Measurements from ENCODE around the gene ZEB2. TPM values are rescaled to one million over a fixed set of nuclear protein-coding genes. Genes with fewer than 3 reads are reported as not detected.

The ZEB2 gene
- total and polyA plus RNA-seq, 7 donors, result 8.1 to 70.6 (median 51.0) TPM

DNA sequence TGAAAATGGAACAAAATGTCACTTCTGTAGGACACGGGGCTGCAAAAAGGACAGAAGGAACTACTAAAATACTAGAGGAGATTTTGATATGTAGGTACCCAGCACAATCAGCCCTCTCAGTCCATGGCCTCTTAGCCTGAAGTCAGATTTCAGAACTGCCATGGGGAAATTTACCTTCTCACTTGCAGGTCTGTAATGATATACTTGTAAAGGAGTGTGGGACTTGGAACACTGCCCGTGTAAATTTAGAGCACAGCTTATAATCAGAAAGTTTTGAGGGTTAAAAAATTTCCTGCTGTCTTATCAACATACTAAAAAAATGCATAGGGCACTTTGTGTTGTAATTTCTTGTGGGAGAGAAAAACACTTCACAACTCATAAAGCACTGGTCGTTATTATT lies 60.6 kb downstream of the ZEB2 start:
- Histone ChIP-seq H3K4me3 (no peak overlapping the region), H3K36me3 (no peaks in the 10 kb centered on the region), H3K27ac (peak overlapping the region in 2 of 4 donors; percentile 27 to 28), H3K4me1 (peaks cover 0 to 14% (median 8%) of the 10 kb centered on the region in 4 donors), H3K9me3 (no peaks in the 10 kb centered on the region), H3K27me3 (no peaks in the 10 kb centered on the region)
- no peak for DNase-seq
- TF ChIP-seq, protein P1, sequence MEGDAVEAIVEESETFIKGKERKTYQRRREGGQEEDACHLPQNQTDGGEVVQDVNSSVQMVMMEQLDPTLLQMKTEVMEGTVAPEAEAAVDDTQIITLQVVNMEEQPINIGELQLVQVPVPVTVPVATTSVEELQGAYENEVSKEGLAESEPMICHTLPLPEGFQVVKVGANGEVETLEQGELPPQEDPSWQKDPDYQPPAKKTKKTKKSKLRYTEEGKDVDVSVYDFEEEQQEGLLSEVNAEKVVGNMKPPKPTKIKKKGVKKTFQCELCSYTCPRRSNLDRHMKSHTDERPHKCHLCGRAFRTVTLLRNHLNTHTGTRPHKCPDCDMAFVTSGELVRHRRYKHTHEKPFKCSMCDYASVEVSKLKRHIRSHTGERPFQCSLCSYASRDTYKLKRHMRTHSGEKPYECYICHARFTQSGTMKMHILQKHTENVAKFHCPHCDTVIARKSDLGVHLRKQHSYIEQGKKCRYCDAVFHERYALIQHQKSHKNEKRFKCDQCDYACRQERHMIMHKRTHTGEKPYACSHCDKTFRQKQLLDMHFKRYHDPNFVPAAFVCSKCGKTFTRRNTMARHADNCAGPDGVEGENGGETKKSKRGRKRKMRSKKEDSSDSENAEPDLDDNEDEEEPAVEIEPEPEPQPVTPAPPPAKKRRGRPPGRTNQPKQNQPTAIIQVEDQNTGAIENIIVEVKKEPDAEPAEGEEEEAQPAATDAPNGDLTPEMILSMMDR (IDR thresholded peaks at IDR 0.05), result no peak
- no peak for TF ChIP-seq POLR2A (IDR thresholded peaks at IDR 0.05)
- no peak for TF ChIP-seq POLR2AphosphoS5 (IDR thresholded peaks at IDR 0.05)
- no peak for TF ChIP-seq EP300 (IDR thresholded peaks at IDR 0.05)
- 9 to 26% methylated on average over 3 of the region's 3 CpGs for WGBS, 2 donors
- intact Hi-C loops (cut with DNase I), result no loop called here

DNA sequence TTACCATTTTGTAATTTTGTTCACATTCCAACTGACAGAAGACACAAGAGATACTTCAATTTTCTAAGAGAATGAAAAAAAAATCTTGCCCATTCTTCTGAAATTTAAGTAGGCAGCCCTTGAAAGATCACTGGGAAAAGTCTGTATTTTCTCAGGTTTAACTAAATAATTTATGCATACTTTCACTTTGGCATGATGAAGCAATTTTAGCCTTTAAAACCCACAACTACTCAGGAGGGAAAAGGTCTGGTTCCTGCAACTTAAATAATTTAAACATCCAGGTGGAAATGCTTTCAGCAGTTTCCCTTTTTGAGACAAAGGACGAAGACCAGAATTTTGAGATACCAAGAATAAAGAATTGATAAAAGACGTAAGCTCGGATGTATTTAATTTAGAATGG lies 61.4 kb downstream of the ZEB2 start:
- TF ChIP-seq EP300 (IDR thresholded peaks at IDR 0.05) (no peak), POLR2A (IDR thresholded peaks at IDR 0.05) (no peak), POLR2AphosphoS5 (IDR thresholded peaks at IDR 0.05) (no peak)
- TF ChIP-seq, protein P1 (IDR thresholded peaks at IDR 0.05), result no peak
- no peaks in the 10 kb centered on the region for H3K9me3 ChIP-seq
- H3K36me3 ChIP-seq, result no peaks in the 10 kb centered on the region
- no peaks in the 10 kb centered on the region for H3K27me3 ChIP-seq
- H3K4me3 ChIP-seq, result no peak overlapping the region
- WGBS, 2 donors, result 60 to 81% methylated on average over 3 of the region's 3 CpGs
- no peak overlapping the region for H3K27ac ChIP-seq
- DNase-seq, result no peak
- H3K4me1 ChIP-seq, result peaks cover 0 to 14% (median 10%) of the 10 kb centered on the region in 4 donors
- intact Hi-C loops (cut with DNase I), result no loop called here

DNA sequence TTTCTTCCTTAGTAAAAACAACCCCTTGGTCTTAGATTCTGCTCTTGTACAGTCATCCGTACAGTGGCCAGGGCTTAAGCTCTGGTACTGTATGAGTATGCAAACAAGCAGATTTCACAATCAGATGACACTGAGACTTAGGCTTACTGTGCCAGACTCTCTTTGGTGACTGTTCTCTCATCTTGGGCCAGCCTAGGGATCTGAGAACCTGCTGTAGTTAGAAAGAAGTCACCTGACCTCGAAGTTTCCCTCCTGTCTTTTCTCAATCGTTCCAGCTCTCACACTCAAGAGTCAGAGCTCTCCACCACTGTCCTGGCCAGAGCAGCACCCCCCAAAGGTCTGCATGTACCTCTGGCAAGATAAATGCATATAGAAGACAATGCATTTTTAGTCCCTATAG lies 63.2 kb downstream of the ZEB2 start:
- Histone ChIP-seq H3K36me3 (no peaks in the 10 kb centered on the region), H3K27me3 (no peaks in the 10 kb centered on the region), H3K9me3 (no peaks in the 10 kb centered on the region), H3K4me3 (no peak overlapping the region), H3K4me1 (peaks cover 0 to 18% (median 5%) of the 10 kb centered on the region in 4 donors), H3K27ac (peak overlapping the region in 1 of 4 donors; percentile 55)
- intact Hi-C loops (cut with DNase I), result no loop called here
- WGBS, 2 donors, result 31 to 33% methylated on average over 3 of the region's 3 CpGs
- no peak for DNase-seq
- TF ChIP-seq POLR2A (IDR thresholded peaks at IDR 0.05), result no peak
- TF ChIP-seq POLR2AphosphoS5 (IDR thresholded peaks at IDR 0.05), result peak in 2 of 4 donors; percentile 19 to 33

DNA sequence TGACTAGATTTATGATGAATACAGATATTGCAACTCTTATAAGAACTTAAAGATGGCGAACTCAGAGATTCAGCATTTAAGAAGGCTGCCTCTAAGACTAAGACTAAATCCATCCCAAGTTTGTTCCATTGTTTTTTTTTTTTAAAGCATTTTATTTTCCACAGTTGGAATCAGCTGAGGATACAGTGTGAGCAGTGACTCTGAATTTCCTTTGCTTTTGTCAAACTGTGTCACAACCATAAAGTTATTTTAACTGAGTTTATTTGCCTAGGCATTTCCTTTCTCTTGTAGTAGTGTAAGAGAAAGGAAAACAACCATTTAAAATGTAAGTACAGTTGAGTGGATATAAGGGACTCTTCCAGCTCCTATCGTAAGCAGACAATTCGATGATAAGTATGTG lies 63.9 kb downstream of the ZEB2 start:
- H3K27me3 ChIP-seq, result no peaks in the 10 kb centered on the region
- WGBS, 2 donors, result 83 to 85% methylated on average over 3 of the region's 3 CpGs
- H3K27ac ChIP-seq, result no peak overlapping the region
- intact Hi-C loops (cut with DNase I), result no loop called here
- DNase-seq, result no peak
- no peaks in the 10 kb centered on the region for H3K36me3 ChIP-seq
- no peaks in the 10 kb centered on the region for H3K9me3 ChIP-seq
- no peak overlapping the region for H3K4me3 ChIP-seq
- peaks cover 0 to 16% (median 3%) of the 10 kb centered on the region in 4 donors for H3K4me1 ChIP-seq
- no peak for TF ChIP-seq POLR2A (IDR thresholded peaks at IDR 0.05)

DNA sequence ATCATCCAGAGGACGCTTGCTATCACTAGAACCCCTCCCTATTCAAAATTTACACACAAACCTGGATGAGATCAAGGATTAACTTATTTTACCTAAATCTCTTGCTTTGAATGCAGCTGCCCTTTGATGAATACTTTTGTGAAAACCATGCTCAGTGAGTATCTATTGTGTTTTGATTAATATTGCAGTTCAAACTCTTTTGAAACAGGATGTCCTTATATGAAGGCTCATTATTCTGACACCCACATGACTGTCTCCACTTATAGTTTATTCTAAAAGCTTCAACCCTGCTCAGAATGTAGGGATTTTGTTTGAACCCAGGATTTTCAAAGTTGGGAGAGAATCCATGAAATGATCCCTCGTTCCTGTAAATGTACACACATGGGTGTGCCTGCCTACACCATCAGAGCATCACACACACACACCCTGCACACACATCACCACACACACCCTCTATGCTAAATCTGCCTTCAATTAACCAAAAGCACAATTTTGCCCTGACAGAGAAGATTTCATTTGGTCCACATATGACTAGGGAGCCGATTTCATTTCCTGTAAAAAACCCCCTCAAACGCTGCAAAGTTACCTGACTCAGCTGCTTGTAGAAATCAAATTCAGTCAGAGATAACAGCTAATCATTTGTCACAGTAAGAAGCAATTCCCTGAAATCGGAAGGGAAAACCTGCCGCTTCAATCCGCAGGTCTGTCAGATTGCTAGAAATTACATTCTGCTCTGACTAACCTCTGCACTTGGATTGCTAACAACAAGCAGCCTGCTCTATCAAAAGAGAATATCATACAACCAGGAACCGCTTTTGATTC lies 65.2 kb downstream of the ZEB2 start:
- H3K27me3 ChIP-seq, result no peaks in the 10 kb centered on the region
- intact Hi-C loops (cut with DNase I), result no loop called here
- peaks cover 0 to 16% (median 3%) of the 10 kb centered on the region in 4 donors for H3K4me1 ChIP-seq
- DNase-seq, result no peak
- H3K27ac ChIP-seq, result peak overlapping the region in 1 of 4 donors; percentile 15
- H3K9me3 ChIP-seq, result no peaks in the 10 kb centered on the region
- WGBS, 2 donors, result 27 to 48% methylated on average over 8 of the region's 8 CpGs
- H3K4me3 ChIP-seq, result no peak overlapping the region
- TF ChIP-seq, protein P1 (IDR thresholded peaks at IDR 0.05), result no peak
- TF ChIP-seq EP300 (IDR thresholded peaks at IDR 0.05) (no peak), POLR2A (IDR thresholded peaks at IDR 0.05) (no peak), POLR2AphosphoS5 (IDR thresholded peaks at IDR 0.05) (no peak)
- no peaks in the 10 kb centered on the region for H3K36me3 ChIP-seq

All from sigmoid colon (tissue), 7 donors.